ENCODE measurements around the gene ZNF772. TPM values are rescaled to one million over a fixed set of nuclear protein-coding genes. Genes with fewer than 3 reads are reported as not detected.
A peak's percentile ranks its signal among the peaks of the same experiment; 100 is the strongest.
"Not testable (repeated sequence)": the region's sequence is repeated elsewhere in the genome, so short reads cannot be mapped to it uniquely, and the experiment has no call there.

Gene ZNF772
- total and polyA plus RNA-seq, 8 donors, result 1.3 to 8.9 (median 3.8) TPM

GRCh38 chr19:57506163-57506562 is 28.8 kb upstream of the ZNF772 start:
- H3K9me3 ChIP-seq, result no peaks in the 10 kb centered on the region
- no peak for TF ChIP-seq CTCF (IDR thresholded peaks at IDR 0.05)
- H3K4me3 ChIP-seq, result no peak overlapping the region
- H3K36me3 ChIP-seq, result peaks cover 4 to 25% (median 17%) of the 10 kb centered on the region in 3 donors
- 65 to 89% methylated on average over 4 of the region's 4 CpGs for WGBS, 2 donors
- ATAC-seq, result no peak
- no peak for FAIRE-seq
- no peaks in the 10 kb centered on the region for H3K27me3 ChIP-seq
- DNase-seq, result no peak
- no peaks in the 10 kb centered on the region for H3K4me1 ChIP-seq
- intact Hi-C loops (cut with DNase I), result no loop called here
- no peak overlapping the region for H3K27ac ChIP-seq

GRCh38 chr19:57500400-57500799 is 23.0 kb upstream of the ZNF772 start:
- H3K27me3 ChIP-seq; FAIRE-seq; DNase-seq; H3K4me1 ChIP-seq; H3K27ac ChIP-seq; H3K36me3 ChIP-seq; H3K9me3 ChIP-seq; intact Hi-C loops (cut with DNase I): not testable (repeated sequence)
- ATAC-seq, result peak; percentile 7 to 51 (median 18)
- peak overlapping the region in 2 of 4 donors; percentile 49 to 58 for H3K4me3 ChIP-seq
- WGBS, 2 donors, result 3 to 4% methylated on average over 1 of the region's 4 CpGs

- H3K27me3 ChIP-seq; H3K9me3 ChIP-seq; H3K4me1 ChIP-seq; H3K36me3 ChIP-seq; FAIRE-seq; intact Hi-C loops (cut with DNase I): not testable (repeated sequence)
- Histone ChIP-seq H3K4me3 (peak within 1 kb of the TSS; percentile 49 to 74 (median 66)), H3K27ac (peak within 1 kb of the TSS in 3 of 4 donors; percentile 40 to 65 (median 54))
- 0 to 1% methylated on average over 59 to 60 of the region's 69 CpGs for WGBS, 2 donors
- peak; percentile 100 for ATAC-seq
- DNase-seq, result peak; percentile 89 to 95 (median 93)
Observed at GRCh38 chr19:57499680-57500395, 22.5 kb upstream of the ZNF772 start, which contains the start of gene ZNF773. Gene ZNF773, plus strand, starts transcription at chr19:57499938. Its CDS starts 143 bp downstream, at chr19:57500081.

- H3K9me3 ChIP-seq; ATAC-seq; H3K4me3 ChIP-seq; H3K27me3 ChIP-seq; FAIRE-seq; intact Hi-C loops (cut with DNase I); DNase-seq; H3K4me1 ChIP-seq; H3K36me3 ChIP-seq; H3K27ac ChIP-seq: not testable (repeated sequence)
Observed at GRCh38 chr19:57499332-57499679, 21.9 kb upstream of the ZNF772 start.

- H3K4me1 ChIP-seq; H3K9me3 ChIP-seq; H3K27ac ChIP-seq; DNase-seq; H3K27me3 ChIP-seq; intact Hi-C loops (cut with DNase I); FAIRE-seq: not testable (repeated sequence)
- H3K4me3 ChIP-seq, result peak overlapping the region in 1 of 4 donors; percentile 18
- no CpG with 5 or more reads among the region's 1 CpG for WGBS, 2 donors
- ATAC-seq, result peak in 3 of 4 donors; percentile 3 to 47 (median 20)
- H3K36me3 ChIP-seq, result peaks cover 0 to 12% (median 8%) of the 10 kb centered on the region in 3 donors
Observed at GRCh38 chr19:57488299-57488644, 10.9 kb upstream of the ZNF772 start.

- intact Hi-C loops (cut with DNase I); H3K9me3 ChIP-seq; H3K36me3 ChIP-seq; H3K27me3 ChIP-seq; H3K4me1 ChIP-seq: not testable (repeated sequence)
- Histone ChIP-seq H3K4me3 (peak within 1 kb of the TSS; percentile 62 to 96 (median 85)), H3K27ac (peak within 1 kb of the TSS; percentile 29 to 69 (median 57))
- peak; percentile 99 to 100 (median 100) for ATAC-seq
- FAIRE-seq, result peak; percentile 66
- WGBS, 2 donors, result 1% methylated on average over 54 to 58 of the region's 69 CpGs
- peak; percentile 91 to 97 (median 94) for DNase-seq
Observed at GRCh38 chr19:57487477-57488298, 10.3 kb upstream of the ZNF772 start, which contains the start of gene ZNF419. Gene ZNF419, plus strand, starts transcription at chr19:57487750. Its CDS starts 201 bp downstream, at chr19:57487951.

GRCh38 chr19:57473646-57474045 is 3.7 kb downstream of the ZNF772 start:
- ATAC-seq (no peak), DNase-seq (no peak), FAIRE-seq (no peak)
- 97% methylated on average over 4 of the region's 4 CpGs for WGBS, 2 donors
- peaks cover 0 to 19% (median 12%) of the 10 kb centered on the region in 4 donors for H3K9me3 ChIP-seq
- no peak for TF ChIP-seq CTCF (IDR thresholded peaks at IDR 0.05)
- H3K4me3 ChIP-seq, result no peak overlapping the region
- intact Hi-C loops (cut with DNase I), result no loop called here
- H3K4me1 ChIP-seq, result peaks cover 0 to 4% (median 0%) of the 10 kb centered on the region in 3 donors
- H3K27ac ChIP-seq, result no peak overlapping the region
- no peaks in the 10 kb centered on the region for H3K27me3 ChIP-seq
- H3K36me3 ChIP-seq, result peaks cover 0 to 28% (median 10%) of the 10 kb centered on the region in 3 donors

All from pancreas (tissue), 10 donors.